Astrocyte (in vitro differentiated cells and primary cell): ENCODE results near the gene DNAJC4. TPM values are rescaled to one million over a fixed set of nuclear protein-coding genes. Genes with fewer than 3 reads are reported as not detected.

Source experiments
- DNase-seq: peaks from one replicate; pipeline ENCODE4 v3.0.0-alpha.2; 2010; ENCODE audit warnings: low read depth
- FAIRE-seq: peaks from 2 replicates; lab custom pipeline; 2011; peaks lifted over from hg19 to GRCh38; lab: Jason Lieb, UNC
- H2AFZ ChIP-seq: 2 replicates; pipeline ENCODE4 v1.6.0; 2012; ENCODE audit warnings: low read depth, low read length, inconsistent platforms
- H3K27ac ChIP-seq: 2 replicates; pipeline ENCODE4 v1.5.1; 2011; ENCODE audit warnings: low read depth, low read length, inconsistent platforms
- H3K27me3 ChIP-seq: 2 replicates; pipeline ENCODE4 v1.6.0; 2011; ENCODE audit warnings: low read length, inconsistent platforms; ENCODE audit not compliant: insufficient read depth
- H3K36me3 ChIP-seq: 2 replicates; pipeline ENCODE4 v1.5.1; 2011; ENCODE audit warnings: low read length, inconsistent platforms; ENCODE audit not compliant: insufficient read depth
- H3K4me1 ChIP-seq: 2 replicates; pipeline ENCODE4 v1.5.1; 2011; ENCODE audit warnings: low read length, inconsistent platforms; ENCODE audit not compliant: insufficient read depth
- H3K4me2 ChIP-seq: 2 replicates; pipeline ENCODE4 v1.6.0; 2012; ENCODE audit warnings: low read length, inconsistent platforms
- H3K4me3 ChIP-seq: 2 replicates; pipeline ENCODE4 v1.5.1; 2011; ENCODE audit warnings: low read depth, mild to moderate bottlenecking, low read length, inconsistent platforms; ENCODE audit not compliant: insufficient read depth
- H3K79me2 ChIP-seq: 2 replicates; pipeline ENCODE4 v1.6.0; 2012; ENCODE audit warnings: mild to moderate bottlenecking, low read length, inconsistent platforms; ENCODE audit not compliant: insufficient read depth
- H3K9ac ChIP-seq: 2 replicates; pipeline ENCODE4 v1.6.0; 2012; ENCODE audit warnings: mild to moderate bottlenecking, low read length, inconsistent platforms
- H3K9me3 ChIP-seq: 2 replicates; pipeline ENCODE4 v1.5.1; 2012; ENCODE audit warnings: low read depth, mild to moderate bottlenecking, low read length, inconsistent platforms; ENCODE audit not compliant: insufficient read depth
- H4K20me1 ChIP-seq: 2 replicates; pipeline ENCODE4 v1.6.0; 2012; ENCODE audit warnings: low read length, inconsistent platforms; ENCODE audit not compliant: insufficient read depth
- H3K27ac Mint-ChIP-seq: one replicate; pipeline ENCODE4 v1.8.0; 2021; ENCODE audit warnings: mild to moderate bottlenecking, mixed read lengths; ENCODE audit not compliant: unreplicated experiment
- H3K27me3 Mint-ChIP-seq: one replicate; pipeline ENCODE4 v1.8.0; 2021; ENCODE audit warnings: low read depth, mixed read lengths; ENCODE audit not compliant: unreplicated experiment
- H3K36me3 Mint-ChIP-seq: one replicate; pipeline ENCODE4 v1.8.0; 2021; ENCODE audit warnings: low read depth, mixed read lengths; ENCODE audit not compliant: unreplicated experiment
- H3K4me1 Mint-ChIP-seq: one replicate; pipeline ENCODE4 v1.8.0; 2021; ENCODE audit warnings: low read depth, mixed read lengths; ENCODE audit not compliant: unreplicated experiment
- H3K4me3 Mint-ChIP-seq: one replicate; pipeline ENCODE4 v1.8.0; 2021; ENCODE audit warnings: mild to moderate bottlenecking, moderate library complexity, mixed read lengths; ENCODE audit not compliant: unreplicated experiment
- H3K9me3 Mint-ChIP-seq: one replicate; pipeline ENCODE4 v1.8.0; 2021; ENCODE audit warnings: mild to moderate bottlenecking, mixed read lengths; ENCODE audit not compliant: unreplicated experiment
- EZH2 ChIP-seq: IDR thresholded peaks from 2 replicates; pipeline ENCODE4 v1.6.1; 2012; ENCODE audit warnings: mild to moderate bottlenecking, low read length, inconsistent platforms; ENCODE audit not compliant: insufficient read depth
- total RNA-seq: library from RNA; stranded (reverse); gene quantifications from 2 replicates; pipeline ENCODE4 v1.2.1, GENCODE V29; 2021
- TF ChIP-seq, protein P1 (sequence below): IDR thresholded peaks from 2 replicates; pipeline ENCODE4 v1.5.1; 2011; ENCODE audit warnings: low read depth, mild to moderate bottlenecking, inconsistent platforms, low read length, moderate library complexity; ENCODE audit not compliant: insufficient read depth

Gene DNAJC4
- total RNA-seq, 1 donor from 2014 or later: 23.8 TPM

GRCh38 chr11:64256300-64256699 is 26.0 kb downstream of the DNAJC4 start:
- Mint-ChIP-seq H3K36me3 (peaks cover 27% of the 10 kb centered on the region), H3K27ac (no peak overlapping the region), H3K27me3 (no peaks in the 10 kb centered on the region), H3K4me3 (no peak overlapping the region), H3K4me1 (peaks cover 5% of the 10 kb centered on the region), H3K9me3 (peaks cover 2% of the 10 kb centered on the region)
- Histone ChIP-seq H3K36me3 (peaks cover 17% of the 10 kb centered on the region), H3K4me3 (no peak overlapping the region), H3K9me3 (no peaks in the 10 kb centered on the region), H3K4me2 (no peak overlapping the region), H3K9ac (no peak overlapping the region), H3K79me2 (peaks cover 29% of the 10 kb centered on the region), H4K20me1 (peaks cover 41% of the 10 kb centered on the region), H2AFZ (no peak overlapping the region), H3K4me1 (peaks cover 13% of the 10 kb centered on the region), H3K27ac (no peak overlapping the region), H3K27me3 (no peaks in the 10 kb centered on the region)
- FAIRE-seq (no peak), DNase-seq (no peak)
- TF ChIP-seq EZH2: no peak
- TF ChIP-seq, protein P1, sequence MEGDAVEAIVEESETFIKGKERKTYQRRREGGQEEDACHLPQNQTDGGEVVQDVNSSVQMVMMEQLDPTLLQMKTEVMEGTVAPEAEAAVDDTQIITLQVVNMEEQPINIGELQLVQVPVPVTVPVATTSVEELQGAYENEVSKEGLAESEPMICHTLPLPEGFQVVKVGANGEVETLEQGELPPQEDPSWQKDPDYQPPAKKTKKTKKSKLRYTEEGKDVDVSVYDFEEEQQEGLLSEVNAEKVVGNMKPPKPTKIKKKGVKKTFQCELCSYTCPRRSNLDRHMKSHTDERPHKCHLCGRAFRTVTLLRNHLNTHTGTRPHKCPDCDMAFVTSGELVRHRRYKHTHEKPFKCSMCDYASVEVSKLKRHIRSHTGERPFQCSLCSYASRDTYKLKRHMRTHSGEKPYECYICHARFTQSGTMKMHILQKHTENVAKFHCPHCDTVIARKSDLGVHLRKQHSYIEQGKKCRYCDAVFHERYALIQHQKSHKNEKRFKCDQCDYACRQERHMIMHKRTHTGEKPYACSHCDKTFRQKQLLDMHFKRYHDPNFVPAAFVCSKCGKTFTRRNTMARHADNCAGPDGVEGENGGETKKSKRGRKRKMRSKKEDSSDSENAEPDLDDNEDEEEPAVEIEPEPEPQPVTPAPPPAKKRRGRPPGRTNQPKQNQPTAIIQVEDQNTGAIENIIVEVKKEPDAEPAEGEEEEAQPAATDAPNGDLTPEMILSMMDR: no peak

DNA sequence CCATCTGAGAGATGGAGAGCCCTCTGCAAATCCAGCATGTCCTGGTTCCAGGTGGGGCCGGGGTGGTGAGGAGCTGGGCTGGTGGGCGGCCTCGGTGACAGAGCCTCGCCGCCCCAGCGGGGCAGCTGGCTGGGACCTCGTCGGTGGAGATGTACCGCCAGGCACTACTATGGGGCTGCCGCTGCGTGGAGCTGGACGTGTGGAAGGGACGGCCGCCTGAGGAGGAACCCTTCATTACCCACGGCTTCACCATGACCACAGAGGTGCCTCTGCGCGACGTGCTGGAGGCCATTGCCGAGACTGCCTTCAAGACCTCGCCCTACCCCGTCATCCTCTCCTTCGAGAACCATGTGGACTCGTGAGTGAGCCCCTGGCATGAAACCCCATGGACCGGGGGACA is 28.0 kb downstream of the DNAJC4 start:
- H3K27me3 Mint-ChIP-seq: no peaks in the 10 kb centered on the region
- Histone ChIP-seq H3K9me3 (no peaks in the 10 kb centered on the region), H3K36me3 (peaks cover 20% of the 10 kb centered on the region), H3K4me1 (peaks cover 14% of the 10 kb centered on the region), H3K27ac (no peak overlapping the region), H3K79me2 (peaks cover 9% of the 10 kb centered on the region), H3K27me3 (no peaks in the 10 kb centered on the region), H3K4me3 (no peak overlapping the region), H3K9ac (no peak overlapping the region), H4K20me1 (peaks cover 33% of the 10 kb centered on the region), H3K4me2 (no peak overlapping the region), H2AFZ (no peak overlapping the region)
- peaks cover 12% of the 10 kb centered on the region for H3K4me1 Mint-ChIP-seq
- DNase-seq (no peak), FAIRE-seq (no peak)
- peaks cover 2% of the 10 kb centered on the region for H3K9me3 Mint-ChIP-seq
- no peak overlapping the region for H3K4me3 Mint-ChIP-seq
- TF ChIP-seq, protein P1: no peak
- no peak for TF ChIP-seq EZH2
- H3K27ac Mint-ChIP-seq: no peak overlapping the region
- H3K36me3 Mint-ChIP-seq: peaks cover 33% of the 10 kb centered on the region

- Mint-ChIP-seq H3K4me3 (peak overlapping the region; percentile 47), H3K36me3 (peaks cover 32% of the 10 kb centered on the region), H3K27ac (peak overlapping the region; percentile 47), H3K4me1 (peaks cover 12% of the 10 kb centered on the region), H3K27me3 (no peaks in the 10 kb centered on the region), H3K9me3 (peaks cover 2% of the 10 kb centered on the region)
- Histone ChIP-seq H3K9ac (no peak overlapping the region), H3K79me2 (peaks cover 2% of the 10 kb centered on the region), H3K4me1 (peaks cover 14% of the 10 kb centered on the region), H4K20me1 (peaks cover 30% of the 10 kb centered on the region), H3K36me3 (peaks cover 21% of the 10 kb centered on the region), H3K4me3 (no peak overlapping the region), H3K4me2 (no peak overlapping the region), H3K9me3 (no peaks in the 10 kb centered on the region), H2AFZ (no peak overlapping the region), H3K27ac (no peak overlapping the region), H3K27me3 (no peaks in the 10 kb centered on the region)
- TF ChIP-seq EZH2: no peak
- TF ChIP-seq, protein P1: no peak
- no peak for FAIRE-seq
- DNase-seq: no peak
Measured at GRCh38 chr11:64258946-64259532, 28.7 kb downstream of the DNAJC4 start.
